ENCODE measurements around the gene KRTAP10-2.
"Not testable (repeated sequence)": the region's sequence is repeated elsewhere in the genome, so short reads cannot be mapped to it uniquely, and the experiment has no call there.

The KRTAP10-2 gene

GRCh38 chr21:44505673-44506278 lies 45.5 kb downstream of the KRTAP10-2 start:
- DNase-seq (ENCODE audit: low read depth in 1 of 2, low spot score in 1 of 2): peak in 1 of 2 experiments; percentile 76
- no peak for TF ChIP-seq JUND (IDR thresholded peaks at IDR 0.05; ENCODE audit: low read depth)
- in situ Hi-C loops (cut with HindIII; ENCODE audit: low pct_unique_long_range_greater_than_20kb, low sequenced_read_pairs): no loop called here

- DNase-seq (ENCODE audit: low read depth in 1 of 2, low spot score in 1 of 2): no peak
- TF ChIP-seq JUND (IDR thresholded peaks at IDR 0.05; ENCODE audit: low read depth): no peak
- in situ Hi-C loops (cut with HindIII; ENCODE audit: low pct_unique_long_range_greater_than_20kb, low sequenced_read_pairs): no loop called here
Observed at GRCh38 chr21:44503901-44504399, 47.4 kb downstream of the KRTAP10-2 start.

GRCh38 chr21:44503006-44503889 lies 48.1 kb downstream of the KRTAP10-2 start:
- DNase-seq (ENCODE audit: low read depth in 1 of 2, low spot score in 1 of 2); in situ Hi-C loops (cut with HindIII; ENCODE audit: low pct_unique_long_range_greater_than_20kb, low sequenced_read_pairs): not testable (repeated sequence)

- DNase-seq (ENCODE audit: low read depth in 1 of 2, low spot score in 1 of 2): no peak
- no peak for TF ChIP-seq JUND (IDR thresholded peaks at IDR 0.05; ENCODE audit: low read depth)
- in situ Hi-C loops (cut with HindIII; ENCODE audit: low pct_unique_long_range_greater_than_20kb, low sequenced_read_pairs): no loop called here
Observed at GRCh38 chr21:44502171-44502958, 48.9 kb downstream of the KRTAP10-2 start.

Data from T47D (cell line).